Brain pericyte (primary cell): Measurements from ENCODE around the gene TAPBP.
"Not testable (repeated sequence)": the region's sequence is repeated elsewhere in the genome, so short reads cannot be mapped to it uniquely, and the experiment has no call there.

Experiments used
- DNase-seq: peaks from one replicate; pipeline ENCODE4 v3.0.0-alpha.2; 2012; ENCODE audit warnings: low read depth, low spot score

Gene TAPBP

GRCh38 chr6:33276581-33276863 is 37.4 kb downstream of the TAPBP start:
- DNase-seq: no peak

- not testable (repeated sequence) for DNase-seq
Measured at GRCh38 chr6:33275795-33276580, 37.9 kb downstream of the TAPBP start.

GRCh38 chr6:33273924-33274902 is 39.7 kb downstream of the TAPBP start:
- no peak for DNase-seq

GRCh38 chr6:33273129-33273923 is 40.6 kb downstream of the TAPBP start:
- no peak for DNase-seq

GRCh38 chr6:33272275-33273128 is 41.4 kb downstream of the TAPBP start:
- DNase-seq: no peak

GRCh38 chr6:33271468-33272274 is 42.2 kb downstream of the TAPBP start, which contains the start of the genes RPS18 and VPS52:
RPS18 (plus strand) TSS chr6:33272075; CDS start chr6:33272120, 45 bp downstream.
VPS52 (minus strand) TSS chr6:33271876; CDS start chr6:33271675, 201 bp downstream.
- DNase-seq: peak; percentile 97

GRCh38 chr6:33271117-33271467 is 42.8 kb downstream of the TAPBP start:
- DNase-seq: no peak

- no peak for DNase-seq
Measured at GRCh38 chr6:33264015-33264414, 49.9 kb downstream of the TAPBP start.

GRCh38 chr6:33262490-33262889 is 51.4 kb downstream of the TAPBP start:
- DNase-seq: not testable (repeated sequence)

- no peak for DNase-seq
Measured at GRCh38 chr6:33259032-33259431, 54.8 kb downstream of the TAPBP start.

GRCh38 chr6:33254591-33254990 is 59.3 kb downstream of the TAPBP start:
- no peak for DNase-seq

- no peak for DNase-seq
Measured at GRCh38 chr6:33252759-33253158, 61.1 kb downstream of the TAPBP start.

GRCh38 chr6:33251395-33252012 is 62.4 kb downstream of the TAPBP start:
- no peak for DNase-seq

- no peak for DNase-seq
Measured at GRCh38 chr6:33250731-33251130, 63.1 kb downstream of the TAPBP start.

GRCh38 chr6:33249732-33250630 is 63.9 kb downstream of the TAPBP start:
- DNase-seq: no peak
